ENCODE data around the gene PTPRN2.
"Not testable (repeated sequence)": the region's sequence is repeated elsewhere in the genome, so short reads cannot be mapped to it uniquely, and the experiment has no call there.

The PTPRN2 gene

GRCh38 chr7:158259671-158260418, 327.8 kb downstream of the PTPRN2 start:
- DNase-seq: no peak

GRCh38 chr7:158259141-158259540, 328.5 kb downstream of the PTPRN2 start:
- DNase-seq: no peak

GRCh38 chr7:158258411-158259130, 329.1 kb downstream of the PTPRN2 start:
- no peak for DNase-seq

- DNase-seq: no peak
Measured at GRCh38 chr7:158257516-158258410, 329.9 kb downstream of the PTPRN2 start.

GRCh38 chr7:158257001-158257400, 330.6 kb downstream of the PTPRN2 start:
- DNase-seq: no peak

GRCh38 chr7:158256091-158256816, 331.4 kb downstream of the PTPRN2 start:
- DNase-seq: no peak

GRCh38 chr7:158255558-158255957, 332.1 kb downstream of the PTPRN2 start:
- DNase-seq: no peak

- DNase-seq: no peak
Measured at GRCh38 chr7:158255156-158255555, 332.5 kb downstream of the PTPRN2 start.

GRCh38 chr7:158253670-158254045, 334.0 kb downstream of the PTPRN2 start:
- DNase-seq: not testable (repeated sequence)

GRCh38 chr7:158252837-158253669, 334.6 kb downstream of the PTPRN2 start:
- DNase-seq: no peak

GRCh38 chr7:158252081-158252836, 335.4 kb downstream of the PTPRN2 start:
- DNase-seq: no peak

- no peak for DNase-seq
Measured at GRCh38 chr7:158251061-158251965, 336.3 kb downstream of the PTPRN2 start.

- no peak for DNase-seq
Measured at GRCh38 chr7:158249692-158250091, 337.9 kb downstream of the PTPRN2 start.

GRCh38 chr7:158248816-158249215, 338.8 kb downstream of the PTPRN2 start:
- no peak for DNase-seq

- no peak for DNase-seq
Measured at GRCh38 chr7:158247758-158248487, 339.7 kb downstream of the PTPRN2 start.

- no peak for DNase-seq
Measured at GRCh38 chr7:158246960-158247673, 340.5 kb downstream of the PTPRN2 start.

- no peak for DNase-seq
Measured at GRCh38 chr7:158246272-158246959, 341.2 kb downstream of the PTPRN2 start.

- no peak for DNase-seq
Measured at GRCh38 chr7:158245724-158246041, 341.9 kb downstream of the PTPRN2 start.
